Measurements from ENCODE around the gene ITGA1. TPM values are rescaled to one million over a fixed set of nuclear protein-coding genes. Genes with fewer than 3 reads are reported as not detected.

ITGA1 gene
- total RNA-seq, 4 donors from 2014 or later = 228 to 302 (median 235) TPM

GRCh38 chr5:52751137-52751536 lies 36.6 kb upstream of the ITGA1 start:
- no peak for TF ChIP-seq POLR2A (IDR thresholded peaks at IDR 0.05; ENCODE audit: low read depth)
- no peak for TF ChIP-seq EP300 (IDR thresholded peaks at IDR 0.05)
- no peak for TF ChIP-seq POLR2AphosphoS5 (IDR thresholded peaks at IDR 0.05)
- no peak for TF ChIP-seq CTCF (IDR thresholded peaks at IDR 0.05)
- intact Hi-C loops (cut with DNase I) = no loop called here
- DNase-seq (ENCODE audit: extremely low spot score) = no peak
- Histone ChIP-seq H3K27me3 (no peaks in the 10 kb centered on the region), H3K4me3 (no peak overlapping the region), H3K4me1 (peaks cover 0 to 41% (median 21%) of the 10 kb centered on the region in 4 donors), H3K36me3 (no peaks in the 10 kb centered on the region), H3K9me3 (no peaks in the 10 kb centered on the region), H3K27ac (replicated peaks in 1 of 4) (no peak overlapping the region)
- 86% methylated on average over 1 of the region's 1 CpG for WGBS

GRCh38 chr5:52754051-52754450 lies 33.7 kb upstream of the ITGA1 start:
- no peaks in the 10 kb centered on the region for H3K27me3 ChIP-seq
- no peaks in the 10 kb centered on the region for H3K36me3 ChIP-seq
- 94% methylated on average over 2 of the region's 2 CpGs for WGBS
- peaks cover 4 to 51% (median 38%) of the 10 kb centered on the region in 4 donors for H3K4me1 ChIP-seq
- TF ChIP-seq CTCF (IDR thresholded peaks at IDR 0.05) = no peak
- no peak for TF ChIP-seq EP300 (IDR thresholded peaks at IDR 0.05)
- no peak for TF ChIP-seq POLR2AphosphoS5 (IDR thresholded peaks at IDR 0.05)
- H3K27ac ChIP-seq (replicated peaks in 1 of 4) = no peak overlapping the region
- intact Hi-C loops (cut with DNase I) = no loop called here
- no peak overlapping the region for H3K4me3 ChIP-seq
- DNase-seq (ENCODE audit: extremely low spot score) = no peak
- H3K9me3 ChIP-seq = no peaks in the 10 kb centered on the region

- Histone ChIP-seq H3K4me1 (peaks cover 4 to 27% (median 18%) of the 10 kb centered on the region in 4 donors), H3K27ac (replicated peaks in 1 of 4) (peak overlapping the region; percentile 21 to 60 (median 36)), H3K4me3 (no peak overlapping the region), H3K9me3 (no peaks in the 10 kb centered on the region), H3K36me3 (no peaks in the 10 kb centered on the region), H3K27me3 (no peaks in the 10 kb centered on the region)
- intact Hi-C loops (cut with DNase I) = no loop called here
- TF ChIP-seq EP300 (IDR thresholded peaks at IDR 0.05) = no peak
- no peak for TF ChIP-seq POLR2AphosphoS5 (IDR thresholded peaks at IDR 0.05)
- TF ChIP-seq POLR2A (IDR thresholded peaks at IDR 0.05; ENCODE audit: low read depth) = no peak
- TF ChIP-seq CTCF (IDR thresholded peaks at IDR 0.05) = no peak
- DNase-seq (ENCODE audit: extremely low spot score) = no peak
- 44% methylated on average over 2 of the region's 2 CpGs for WGBS
Observed at GRCh38 chr5:52757527-52757926, 30.2 kb upstream of the ITGA1 start.

- Histone ChIP-seq H3K27me3 (no peaks in the 10 kb centered on the region), H3K9me3 (no peaks in the 10 kb centered on the region), H3K36me3 (no peaks in the 10 kb centered on the region), H3K4me1 (peaks cover 4 to 22% (median 18%) of the 10 kb centered on the region in 4 donors), H3K4me3 (no peak overlapping the region), H3K27ac (replicated peaks in 1 of 4) (peak overlapping the region; percentile 11 to 60 (median 36))
- no peak for TF ChIP-seq EP300 (IDR thresholded peaks at IDR 0.05)
- no peak for TF ChIP-seq POLR2AphosphoS5 (IDR thresholded peaks at IDR 0.05)
- no peak for TF ChIP-seq POLR2A (IDR thresholded peaks at IDR 0.05; ENCODE audit: low read depth)
- no peak for TF ChIP-seq CTCF (IDR thresholded peaks at IDR 0.05)
- DNase-seq (ENCODE audit: extremely low spot score) = no peak
- WGBS = 87% methylated on average over 5 of the region's 5 CpGs
- intact Hi-C loops (cut with DNase I) = no loop called here
Observed at GRCh38 chr5:52758014-52758413, 29.7 kb upstream of the ITGA1 start.

- no peak overlapping the region for H3K27ac ChIP-seq (replicated peaks in 1 of 4)
- WGBS = 87% methylated on average over 1 of the region's 1 CpG
- no peaks in the 10 kb centered on the region for H3K9me3 ChIP-seq
- DNase-seq (ENCODE audit: extremely low spot score) = no peak
- peaks cover 4 to 22% (median 16%) of the 10 kb centered on the region in 4 donors for H3K4me1 ChIP-seq
- H3K4me3 ChIP-seq = no peak overlapping the region
- intact Hi-C loops (cut with DNase I) = no loop called here
- TF ChIP-seq POLR2A (IDR thresholded peaks at IDR 0.05; ENCODE audit: low read depth) (no peak), POLR2AphosphoS5 (IDR thresholded peaks at IDR 0.05) (no peak), CTCF (IDR thresholded peaks at IDR 0.05) (no peak), EP300 (IDR thresholded peaks at IDR 0.05) (no peak)
- no peaks in the 10 kb centered on the region for H3K27me3 ChIP-seq
- H3K36me3 ChIP-seq = no peaks in the 10 kb centered on the region
Observed at GRCh38 chr5:52759331-52759730, 28.4 kb upstream of the ITGA1 start.
